Panc1 (cell line): ENCODE results near the gene TUBA1A. TPM values are rescaled to one million over a fixed set of nuclear protein-coding genes. Genes with fewer than 3 reads are reported as not detected.
A peak's percentile ranks its signal among the peaks of the same experiment; 100 is the strongest.
"Not testable (repeated sequence)": the region's sequence is repeated elsewhere in the genome, so short reads cannot be mapped to it uniquely, and the experiment has no call there.

Experiments used
- ATAC-seq: fragments of 200-7000 bp; cut with Tn5 transposase; 2 replicates; pipeline ENCODE4 v1.9.1; 2020; ENCODE audit warnings: mild to moderate bottlenecking, moderate library complexity
- BruUV-seq: library from RNA; stranded (reverse); fragments of 400-500 nt; replicated peaks from 2 replicates; lab custom pipeline; 2021; lab: Mats Ljungman, UMichigan
- CTCF ChIA-PET: fragments of 300-600 bp; sonication (Branson Sonifier 250); formaldehyde crosslinking; loops from one replicate; lab custom pipeline; 2022; ENCODE audit warnings: antibody characterized with exemption; lab: Charles Lee
- POLR2A ChIA-PET: fragments of 300-600 bp; sonication (Branson Sonifier 250); formaldehyde crosslinking; loops from one replicate; lab custom pipeline; 2022; ENCODE audit warnings: antibody characterized with exemption; lab: Charles Lee
- DNase-seq: peaks from one replicate; pipeline ENCODE4 v3.0.0-alpha.2; 2010; ENCODE audit warnings: low read depth, low spot score
- H3K27ac ChIP-seq: 2 replicates; pipeline ENCODE4 v1.5.1; 2011; ENCODE audit warnings: mild to moderate bottlenecking, low read length, inconsistent platforms
- H3K27me3 ChIP-seq: fragments of 200-500 bp; sonication (Bioruptor generic); 2 replicates; pipeline ENCODE4 v1.6.0; 2014; ENCODE audit warnings: low read length, inconsistent platforms; ENCODE audit not compliant: control insufficient read depth, insufficient read depth
- H3K36me3 ChIP-seq: fragments of 200-500 bp; sonication (Bioruptor generic); 2 replicates; pipeline ENCODE4 v1.5.1; 2014; ENCODE audit warnings: inconsistent platforms, mild to moderate bottlenecking, low read length, moderate library complexity; ENCODE audit not compliant: control insufficient read depth, insufficient read depth
- H3K4me1 ChIP-seq: 2 replicates; pipeline ENCODE4 v1.5.1; 2011; ENCODE audit warnings: inconsistent platforms, mild to moderate bottlenecking, low read length, moderate library complexity; ENCODE audit not compliant: control insufficient read depth, insufficient read depth
- H3K4me3 ChIP-seq, 2 experiments: 2 replicates each; pipeline ENCODE4 v1.5.1; 2011 to 2012; ENCODE audit warnings: low read depth in 2 of 2, low read length in 2 of 2, mild to moderate bottlenecking in 2 of 2, inconsistent platforms in 1 of 2, moderate library complexity in 1 of 2
- H3K9me3 ChIP-seq: fragments of 200-500 bp; sonication (Bioruptor generic); 2 replicates; pipeline ENCODE4 v1.5.1; 2014; ENCODE audit warnings: low read depth, mild to moderate bottlenecking, inconsistent platforms, low read length, moderate library complexity; ENCODE audit not compliant: control insufficient read depth, insufficient read depth
- CTCF ChIP-seq: fragments of 450-650 bp; IDR thresholded peaks from 2 replicates; pipeline ENCODE4 v1.5.1; 2017; ENCODE audit warnings: mild to moderate bottlenecking
- POLR2AphosphoS5 ChIP-seq: IDR thresholded peaks from 2 replicates; pipeline ENCODE4 v1.6.1; 2012; ENCODE audit warnings: mild to moderate bottlenecking, low read depth, low read length, moderate library complexity
- REST ChIP-seq, 2 experiments: IDR thresholded peaks; 2 replicates each; pipeline ENCODE4 v1.6.1; 2011 to 2012; ENCODE audit warnings: low read depth in 2 of 2, control low read depth in 1 of 2, low read length in 1 of 2, mild to moderate bottlenecking in 1 of 2, moderate library complexity in 1 of 2; ENCODE audit not compliant: insufficient read depth in 1 of 2
- SIN3A ChIP-seq: IDR thresholded peaks from 2 replicates; pipeline ENCODE4 v1.6.1; 2012; ENCODE audit warnings: low read depth, mild to moderate bottlenecking, low read length, moderate library complexity, borderline replicate concordance; ENCODE audit not compliant: insufficient read depth
- TCF7L2 ChIP-seq: IDR thresholded peaks from 2 replicates; pipeline ENCODE4 v1.6.1; 2011; ENCODE audit warnings: mild to moderate bottlenecking, low read depth, low read length, inconsistent platforms
- in situ Hi-C: cut with HindIII; loops from 2 replicates; pipeline ENCODE4 v1.10.0; 2016; ENCODE audit warnings: low sequenced_read_pairs, low pct_unique_long_range_greater_than_20kb
- intact Hi-C: fragments of 100-400 bp; cut with micrococcal nuclease; formaldehyde crosslinking; loops from one replicate; pipeline ENCODE4 v1.10.0; 2022; ENCODE audit not compliant: unreplicated experiment
- total RNA-seq: library from RNA; stranded (reverse); gene quantifications from one replicate; pipeline ENCODE4 v1.2.1, GENCODE V29; 2021; ENCODE audit not compliant: unreplicated experiment

The TUBA1A gene
- total RNA-seq, 1 experiment from 2014 or later, result 133 TPM

GRCh38 chr12:49138587-49138986 lies 50.3 kb downstream of the TUBA1A start:
- no peaks in the 10 kb centered on the region for H3K27me3 ChIP-seq
- CTCF ChIA-PET, result no interaction called here
- no peak for DNase-seq
- TF ChIP-seq POLR2AphosphoS5 (no peak), SIN3A (no peak), REST (IDR thresholded peaks at IDR 0.05; ENCODE audit: insufficient read depth in 1 of 2, low read depth in 2 of 2, low read length in 1 of 2) (no peak), TCF7L2 (no peak), CTCF (no peak)
- POLR2A ChIA-PET, result interaction anchor here (0.6 to 0.7 kb wide), 2 partner anchors 16 to 64 kb away, joined by 3 to 15 read pairs; no protein-coding TSS in a partner anchor
- ATAC-seq, result no peak
- H3K4me3 ChIP-seq, result no peak overlapping the region
- intact Hi-C loops (loop anchor here (10.0 kb wide), 1 partner anchor 96 kb away; no protein-coding TSS in a partner anchor), in situ Hi-C loops (no loop called here)
- BruUV-seq, result TSS peak; percentile 60
- no peak overlapping the region for H3K27ac ChIP-seq
- no peaks in the 10 kb centered on the region for H3K36me3 ChIP-seq
- H3K4me1 ChIP-seq, result no peaks in the 10 kb centered on the region; the same call in 1 of the 2 replicates
- H3K9me3 ChIP-seq, result no peaks in the 10 kb centered on the region

- ATAC-seq (no peak), DNase-seq (no peak)
- ChIA-PET POLR2A (interaction anchor here (0.5 kb wide), 1 partner anchor 23 kb away, joined by 5 read pairs; no protein-coding TSS in a partner anchor), CTCF (no interaction called here)
- no peaks in the 10 kb centered on the region for H3K36me3 ChIP-seq
- H3K4me3 ChIP-seq, result no peak overlapping the region
- no peak overlapping the region for H3K27ac ChIP-seq
- in situ Hi-C loops, result no loop called here
- no peaks in the 10 kb centered on the region for H3K9me3 ChIP-seq
- TF ChIP-seq REST (IDR thresholded peaks at IDR 0.05; ENCODE audit: insufficient read depth in 1 of 2, low read depth in 2 of 2, low read length in 1 of 2), result no peak
- TF ChIP-seq TCF7L2, result no peak
- TF ChIP-seq POLR2AphosphoS5, result no peak
- no peak for TF ChIP-seq CTCF
- no peak for TF ChIP-seq SIN3A
- H3K4me1 ChIP-seq, result no peaks in the 10 kb centered on the region; the same call in 1 of the 2 replicates
- intact Hi-C loops, result loop anchor here (10.0 kb wide), 1 partner anchor 97 kb away; no protein-coding TSS in a partner anchor
- BruUV-seq, result no TSS peak
- no peaks in the 10 kb centered on the region for H3K27me3 ChIP-seq
Measured at GRCh38 chr12:49137476-49137875, 51.4 kb downstream of the TUBA1A start.

- POLR2A ChIA-PET, result not testable (repeated sequence)
Measured at GRCh38 chr12:49136997-49137396, 51.9 kb downstream of the TUBA1A start.

More at GRCh38 chr12:49136997-49137396, 51.9 kb downstream of the TUBA1A start:
- ATAC-seq, in situ Hi-C loops, H3K9me3 ChIP-seq, H3K27me3 ChIP-seq, BruUV-seq, CTCF ChIA-PET, H3K27ac ChIP-seq, H3K4me3 ChIP-seq, H3K36me3 ChIP-seq, DNase-seq, H3K4me1 ChIP-seq: not testable (repeated sequence)
- intact Hi-C loops, result loop anchor here (10.0 kb wide), 1 partner anchor 98 kb away; no protein-coding TSS in a partner anchor
